ENCODE data around the gene BIRC2.

Gene BIRC2

GRCh38 chr11:102382384-102382783 lies 35.4 kb downstream of the BIRC2 start:
- Histone ChIP-seq H3K4me2 (ENCODE audit: insufficient read depth, low read length, poor library complexity, severe bottlenecking) (no peak overlapping the region), H3K18ac (ENCODE audit: low read length) (no peak overlapping the region), H4K91ac (ENCODE audit: low read depth, low read length, poor library complexity) (no peak overlapping the region), H3K36me3 (replicated peaks in 1 of 2; ENCODE audit: control insufficient read depth in 2 of 2, insufficient read depth in 2 of 2, low read length in 2 of 2) (peaks cover 3 to 84% of the 10 kb centered on the region in 2 donors), H3K4me1 (ENCODE audit: control insufficient read depth in 2 of 2, insufficient read depth in 1 of 2, low read depth in 1 of 2, low read length in 2 of 2) (peaks cover 0 to 6% of the 10 kb centered on the region in 2 donors), H2BK5ac (ENCODE audit: low read length) (no peak overlapping the region), H2BK12ac (ENCODE audit: low read length) (no peak overlapping the region), H2BK120ac (ENCODE audit: low read depth, low read length) (no peak overlapping the region), H2AK5ac (ENCODE audit: low read depth, low read length) (no peak overlapping the region), H3K79me1 (ENCODE audit: low read depth, low read length) (no peaks in the 10 kb centered on the region), H3K27me3 (ENCODE audit: control insufficient read depth in 3 of 3, insufficient read depth in 3 of 3, low read depth in 1 of 3, low read length in 3 of 3) (no peaks in the 10 kb centered on the region), H3K4ac (ENCODE audit: low read length) (no peak overlapping the region), H3K23ac (ENCODE audit: low read depth, low read length, poor library complexity) (no peak overlapping the region), H3K9me3 (replicated peaks in 1 of 2; ENCODE audit: control insufficient read depth in 2 of 2, insufficient read depth in 1 of 2, low read depth in 1 of 2, low read length in 2 of 2) (no peaks in the 10 kb centered on the region), H4K8ac (ENCODE audit: low read depth, low read length) (no peak overlapping the region), H2BK15ac (ENCODE audit: low read length) (no peak overlapping the region), H3K9ac (ENCODE audit: low read depth, low read length, poor library complexity) (no peak overlapping the region), H3K27ac (replicated peaks; ENCODE audit: low read length) (no peak overlapping the region), H3K14ac (ENCODE audit: low read length) (no peak overlapping the region), H3K4me3 (ENCODE audit: low read length in 2 of 2) (no peak overlapping the region), H2AFZ (ENCODE audit: low read length) (no peak overlapping the region)
- no CpG with 5 or more reads among the region's 3 CpGs for WGBS, 2 donors (ENCODE audit: extremely low coverage in 2 of 2, insufficient read length in 2 of 2, insufficient replicate concordance in 1 of 2)
- DNase-seq (ENCODE audit: low spot score), result no peak

DNA sequence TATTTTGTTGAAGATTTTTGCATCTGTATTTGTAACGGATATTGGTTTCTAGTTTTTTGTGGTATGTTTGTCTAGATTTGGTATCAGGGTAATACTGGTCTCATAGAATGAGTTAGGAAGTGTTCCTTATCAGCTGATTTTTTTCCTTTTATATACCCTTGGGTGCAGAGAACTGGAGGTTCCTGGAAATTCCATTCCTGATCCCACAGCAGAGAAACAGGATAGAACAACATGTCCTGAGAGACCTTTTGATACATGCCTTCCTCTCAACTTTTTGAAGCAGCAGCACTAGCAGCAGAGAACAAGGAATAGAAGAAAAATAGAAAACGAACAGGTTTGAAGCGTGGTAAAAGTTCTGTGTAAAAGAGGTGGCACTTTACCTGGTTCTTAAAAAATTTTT lies 36.8 kb downstream of the BIRC2 start:
- H2BK5ac ChIP-seq (ENCODE audit: low read length), result no peak overlapping the region
- no peak overlapping the region for H3K14ac ChIP-seq (ENCODE audit: low read length)
- DNase-seq (ENCODE audit: low spot score), result no peak
- no peak overlapping the region for H3K27ac ChIP-seq (replicated peaks; ENCODE audit: low read length)
- H3K9me3 ChIP-seq (replicated peaks in 1 of 2; ENCODE audit: control insufficient read depth in 2 of 2, insufficient read depth in 1 of 2, low read depth in 1 of 2, low read length in 2 of 2), result no peaks in the 10 kb centered on the region
- H3K23ac ChIP-seq (ENCODE audit: low read depth, low read length, poor library complexity), result no peak overlapping the region
- no peak overlapping the region for H2BK12ac ChIP-seq (ENCODE audit: low read length)
- no peak overlapping the region for H3K4me3 ChIP-seq (ENCODE audit: low read length in 2 of 2)
- no peak overlapping the region for H2BK15ac ChIP-seq (ENCODE audit: low read length)
- H3K27me3 ChIP-seq (ENCODE audit: control insufficient read depth in 3 of 3, insufficient read depth in 3 of 3, low read depth in 1 of 3, low read length in 3 of 3), result no peaks in the 10 kb centered on the region
- no peak overlapping the region for H2AK5ac ChIP-seq (ENCODE audit: low read depth, low read length)
- H3K18ac ChIP-seq (ENCODE audit: low read length), result no peak overlapping the region
- H4K91ac ChIP-seq (ENCODE audit: low read depth, low read length, poor library complexity), result no peak overlapping the region
- no peak overlapping the region for H2BK120ac ChIP-seq (ENCODE audit: low read depth, low read length)
- H3K4me1 ChIP-seq (ENCODE audit: control insufficient read depth in 2 of 2, insufficient read depth in 1 of 2, low read depth in 1 of 2, low read length in 2 of 2), result peaks cover 0 to 6% of the 10 kb centered on the region in 2 donors
- no peak overlapping the region for H3K4ac ChIP-seq (ENCODE audit: low read length)
- peaks cover 3 to 82% of the 10 kb centered on the region in 2 donors for H3K36me3 ChIP-seq (replicated peaks in 1 of 2; ENCODE audit: control insufficient read depth in 2 of 2, insufficient read depth in 2 of 2, low read length in 2 of 2)
- no CpG with 5 or more reads among the region's 3 CpGs for WGBS, 2 donors (ENCODE audit: extremely low coverage in 2 of 2, insufficient read length in 2 of 2, insufficient replicate concordance in 1 of 2)
- no peak overlapping the region for H4K8ac ChIP-seq (ENCODE audit: low read depth, low read length)
- no peak overlapping the region for H2AFZ ChIP-seq (ENCODE audit: low read length)
- no peak overlapping the region for H3K4me2 ChIP-seq (ENCODE audit: insufficient read depth, low read length, poor library complexity, severe bottlenecking)
- no peak overlapping the region for H3K9ac ChIP-seq (ENCODE audit: low read depth, low read length, poor library complexity)
- no peaks in the 10 kb centered on the region for H3K79me1 ChIP-seq (ENCODE audit: low read depth, low read length)

DNA sequence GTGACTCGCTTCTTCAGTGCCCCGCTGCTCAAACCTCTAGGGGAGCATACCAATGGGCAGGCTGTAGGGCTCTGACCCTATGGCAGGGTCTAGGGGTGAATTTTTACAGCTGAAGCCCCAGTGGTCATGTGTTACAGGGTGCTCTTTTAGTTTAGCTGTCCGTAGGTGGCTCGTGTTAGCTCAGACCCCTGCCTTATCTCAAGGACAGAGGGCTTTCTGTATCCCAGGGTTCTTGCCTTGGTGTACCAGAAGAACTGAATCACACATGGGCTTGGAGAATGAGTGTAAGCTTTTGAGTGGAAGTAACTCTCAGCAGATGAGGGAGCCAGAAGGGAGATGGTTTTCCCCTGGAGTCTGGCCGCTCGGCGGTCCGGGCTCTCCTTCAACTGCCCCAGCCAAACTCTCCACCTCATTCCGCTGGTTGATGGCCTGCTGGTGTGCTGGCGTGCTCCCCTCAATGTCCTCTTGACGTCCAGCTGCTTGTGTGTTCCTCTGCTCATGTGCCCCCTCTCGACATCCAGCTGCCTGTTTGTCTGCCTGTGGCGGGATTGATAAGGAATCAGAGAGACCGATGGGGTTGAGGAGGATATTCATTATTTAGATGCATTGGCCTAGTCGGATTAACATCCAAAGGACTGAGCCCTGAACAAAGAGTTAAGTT lies 37.5 kb downstream of the BIRC2 start:
- no peak overlapping the region for H4K8ac ChIP-seq (ENCODE audit: low read depth, low read length)
- H3K4ac ChIP-seq (ENCODE audit: low read length), result no peak overlapping the region
- WGBS, 2 donors (ENCODE audit: extremely low coverage in 2 of 2, insufficient read length in 2 of 2, insufficient replicate concordance in 1 of 2), result no CpG with 5 or more reads among the region's 15 CpGs
- H3K4me3 ChIP-seq (ENCODE audit: low read length in 2 of 2), result no peak overlapping the region
- peaks cover 0 to 6% of the 10 kb centered on the region in 2 donors for H3K4me1 ChIP-seq (ENCODE audit: control insufficient read depth in 2 of 2, insufficient read depth in 1 of 2, low read depth in 1 of 2, low read length in 2 of 2)
- H2AFZ ChIP-seq (ENCODE audit: low read length), result no peak overlapping the region
- H3K9me3 ChIP-seq (replicated peaks in 1 of 2; ENCODE audit: control insufficient read depth in 2 of 2, insufficient read depth in 1 of 2, low read depth in 1 of 2, low read length in 2 of 2), result peaks cover 0 to 4% of the 10 kb centered on the region in 2 donors
- peaks cover 3 to 82% of the 10 kb centered on the region in 2 donors for H3K36me3 ChIP-seq (replicated peaks in 1 of 2; ENCODE audit: control insufficient read depth in 2 of 2, insufficient read depth in 2 of 2, low read length in 2 of 2)
- no peak overlapping the region for H2BK120ac ChIP-seq (ENCODE audit: low read depth, low read length)
- H2BK12ac ChIP-seq (ENCODE audit: low read length), result no peak overlapping the region
- H2BK5ac ChIP-seq (ENCODE audit: low read length), result no peak overlapping the region
- no peak overlapping the region for H2AK5ac ChIP-seq (ENCODE audit: low read depth, low read length)
- H3K79me1 ChIP-seq (ENCODE audit: low read depth, low read length), result no peaks in the 10 kb centered on the region
- no peak overlapping the region for H3K4me2 ChIP-seq (ENCODE audit: insufficient read depth, low read length, poor library complexity, severe bottlenecking)
- H3K27me3 ChIP-seq (ENCODE audit: control insufficient read depth in 3 of 3, insufficient read depth in 3 of 3, low read depth in 1 of 3, low read length in 3 of 3), result no peaks in the 10 kb centered on the region
- H4K91ac ChIP-seq (ENCODE audit: low read depth, low read length, poor library complexity), result no peak overlapping the region
- no peak overlapping the region for H3K18ac ChIP-seq (ENCODE audit: low read length)
- peak overlapping the region; percentile 8 for H3K27ac ChIP-seq (replicated peaks; ENCODE audit: low read length)
- H3K23ac ChIP-seq (ENCODE audit: low read depth, low read length, poor library complexity), result no peak overlapping the region
- no peak overlapping the region for H3K9ac ChIP-seq (ENCODE audit: low read depth, low read length, poor library complexity)
- H2BK15ac ChIP-seq (ENCODE audit: low read length), result no peak overlapping the region
- no peak for DNase-seq (ENCODE audit: low spot score)
- H3K14ac ChIP-seq (ENCODE audit: low read length), result no peak overlapping the region

DNA sequence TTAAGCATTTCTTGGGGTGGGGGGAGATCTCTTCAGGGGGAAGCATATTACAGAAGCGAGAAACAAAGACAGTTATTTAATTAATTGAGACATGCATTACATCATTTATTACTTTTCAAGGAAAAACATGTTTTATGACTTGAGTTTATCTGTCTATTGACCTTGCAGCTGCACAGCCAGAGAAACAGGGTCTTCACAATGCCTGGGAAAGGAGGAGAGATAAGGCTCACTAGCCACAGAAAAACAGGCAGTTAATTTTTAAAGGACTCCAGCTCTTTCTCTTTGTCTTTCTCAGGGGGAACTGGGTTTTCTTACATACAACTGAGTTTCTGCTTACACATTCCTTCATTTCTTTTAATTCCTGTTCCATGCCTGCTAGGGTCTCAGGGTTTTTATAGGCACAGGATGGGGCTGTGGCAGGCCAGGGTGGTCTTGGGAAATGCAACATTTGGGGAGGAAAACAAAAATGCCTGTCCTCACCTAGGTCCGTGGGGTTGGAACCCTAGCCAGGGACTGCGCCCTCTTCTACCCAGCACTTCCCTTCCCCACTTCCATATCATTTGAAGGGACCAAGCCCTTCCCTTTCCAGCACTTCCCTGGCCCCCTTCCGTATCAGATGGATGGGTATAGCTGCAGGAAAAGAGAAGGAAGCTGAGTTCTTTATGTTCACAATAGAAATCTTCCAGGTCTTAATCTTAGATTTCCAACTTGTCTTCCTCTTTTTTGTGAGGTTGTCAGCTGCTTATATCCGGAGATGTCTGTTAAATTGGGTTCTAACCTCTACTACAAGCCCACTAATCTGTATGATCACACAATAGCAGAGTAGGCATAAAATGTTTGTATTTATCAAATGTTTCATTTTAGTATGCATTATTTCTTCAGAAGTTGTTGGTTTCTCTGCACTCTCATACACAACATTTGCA lies 38.3 kb downstream of the BIRC2 start:
- Histone ChIP-seq H3K9ac (ENCODE audit: low read depth, low read length, poor library complexity) (no peak overlapping the region), H2BK5ac (ENCODE audit: low read length) (no peak overlapping the region), H2AK5ac (ENCODE audit: low read depth, low read length) (no peak overlapping the region), H4K91ac (ENCODE audit: low read depth, low read length, poor library complexity) (no peak overlapping the region), H4K8ac (ENCODE audit: low read depth, low read length) (no peak overlapping the region), H3K4me2 (ENCODE audit: insufficient read depth, low read length, poor library complexity, severe bottlenecking) (no peak overlapping the region), H3K27ac (replicated peaks; ENCODE audit: low read length) (no peak overlapping the region), H3K27me3 (ENCODE audit: control insufficient read depth in 3 of 3, insufficient read depth in 3 of 3, low read depth in 1 of 3, low read length in 3 of 3) (no peaks in the 10 kb centered on the region), H3K79me1 (ENCODE audit: low read depth, low read length) (no peaks in the 10 kb centered on the region), H2BK15ac (ENCODE audit: low read length) (no peak overlapping the region), H3K4me3 (ENCODE audit: low read length in 2 of 2) (no peak overlapping the region), H2BK120ac (ENCODE audit: low read depth, low read length) (no peak overlapping the region), H2BK12ac (ENCODE audit: low read length) (no peak overlapping the region), H2AFZ (ENCODE audit: low read length) (no peak overlapping the region), H3K23ac (ENCODE audit: low read depth, low read length, poor library complexity) (no peak overlapping the region), H3K9me3 (replicated peaks in 1 of 2; ENCODE audit: control insufficient read depth in 2 of 2, insufficient read depth in 1 of 2, low read depth in 1 of 2, low read length in 2 of 2) (peaks cover 0 to 4% of the 10 kb centered on the region in 2 donors), H3K4me1 (ENCODE audit: control insufficient read depth in 2 of 2, insufficient read depth in 1 of 2, low read depth in 1 of 2, low read length in 2 of 2) (peaks cover 0 to 6% of the 10 kb centered on the region in 2 donors), H3K14ac (ENCODE audit: low read length) (no peak overlapping the region), H3K36me3 (replicated peaks in 1 of 2; ENCODE audit: control insufficient read depth in 2 of 2, insufficient read depth in 2 of 2, low read length in 2 of 2) (peaks cover 2 to 76% of the 10 kb centered on the region in 2 donors), H3K4ac (ENCODE audit: low read length) (no peak overlapping the region), H3K18ac (ENCODE audit: low read length) (no peak overlapping the region)
- DNase-seq (ENCODE audit: low spot score), result no peak
- no CpG with 5 or more reads among the region's 5 CpGs for WGBS, 2 donors (ENCODE audit: extremely low coverage in 2 of 2, insufficient read length in 2 of 2, insufficient replicate concordance in 1 of 2)

All from neuronal stem cell (in vitro differentiated cells).